Activated T-cell treated with anti-CD3 and anti-CD28 coated beads for 4 hours (primary cell): Measurements from ENCODE around the gene ELF1.
"Not testable (repeated sequence)": the region's sequence is repeated elsewhere in the genome, so short reads cannot be mapped to it uniquely, and the experiment has no call there.

Source experiments
- DNase-seq: peaks from one replicate; pipeline ENCODE4 v3.0.0-alpha.2; 2020

The ELF1 gene

GRCh38 chr13:41019011-41019487 is at the start of gene ELF1:
Gene ELF1 (minus strand): TSS chr13:41019316. CDS start chr13:40982054, 37,262 bp downstream.
- peak; percentile 26 for DNase-seq

DNA sequence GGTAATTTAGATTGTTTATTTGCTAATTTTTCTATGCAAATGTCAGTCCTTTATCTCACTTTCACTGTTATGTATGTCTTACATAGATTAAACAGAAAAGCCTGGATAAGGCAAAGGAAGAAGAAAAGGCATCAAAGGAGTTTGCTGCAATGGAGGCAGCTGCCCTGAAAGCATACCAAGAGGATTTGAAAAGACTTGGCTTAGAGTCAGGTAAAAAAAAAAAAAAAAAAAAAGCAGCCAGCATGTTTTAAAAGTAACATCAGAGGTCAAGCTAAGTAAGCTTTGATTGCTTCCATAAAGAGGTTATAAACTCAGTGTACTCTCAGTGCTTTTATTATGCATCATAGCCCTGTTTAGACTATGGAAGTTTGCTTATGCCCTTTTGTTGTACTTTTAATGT is 46.0 kb upstream of the ELF1 start:
- DNase-seq: no peak

DNA sequence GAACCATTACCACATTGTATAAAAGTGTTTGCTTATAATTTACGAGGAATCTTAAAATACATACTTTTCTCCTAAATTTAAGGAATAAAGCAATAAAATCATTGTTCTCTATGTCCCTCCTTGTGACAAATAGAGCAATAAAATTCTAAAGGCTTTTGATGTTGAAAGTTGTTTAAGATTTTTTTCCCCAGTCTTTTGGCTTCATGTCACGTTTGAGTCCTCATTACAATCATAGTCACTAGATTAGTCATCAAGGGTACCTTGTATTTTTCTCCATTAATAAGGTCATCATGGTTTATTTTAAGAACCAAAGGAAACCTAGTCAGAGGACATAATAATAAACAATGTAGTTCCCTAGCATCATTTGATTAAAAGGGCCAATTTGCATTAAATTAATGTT is 45.4 kb upstream of the ELF1 start:
- no peak for DNase-seq

GRCh38 chr13:41061914-41062837 is 43.1 kb upstream of the ELF1 start:
- DNase-seq: no peak

- peak; percentile 88 for DNase-seq
Measured at GRCh38 chr13:41061075-41061913, 42.2 kb upstream of the ELF1 start, which contains the start of gene WBP4. Gene WBP4 (plus strand): TSS chr13:41061509. CDS start chr13:41061674, 165 bp downstream.

- DNase-seq: peak; percentile 87
Measured at GRCh38 chr13:41060724-41061074, 41.6 kb upstream of the ELF1 start.

GRCh38 chr13:41060082-41060723 is 41.1 kb upstream of the ELF1 start:
- peak; percentile 65 for DNase-seq

GRCh38 chr13:41059456-41060081 is 40.5 kb upstream of the ELF1 start:
- DNase-seq: no peak

GRCh38 chr13:41058295-41059070 is 39.4 kb upstream of the ELF1 start:
- DNase-seq: no peak

- no peak for DNase-seq
Measured at GRCh38 chr13:41056826-41057711, 38.0 kb upstream of the ELF1 start.

- DNase-seq: no peak
Measured at GRCh38 chr13:41056194-41056593, 37.1 kb upstream of the ELF1 start.

- no peak for DNase-seq
Measured at GRCh38 chr13:41054919-41055619, 36.0 kb upstream of the ELF1 start.

DNA sequence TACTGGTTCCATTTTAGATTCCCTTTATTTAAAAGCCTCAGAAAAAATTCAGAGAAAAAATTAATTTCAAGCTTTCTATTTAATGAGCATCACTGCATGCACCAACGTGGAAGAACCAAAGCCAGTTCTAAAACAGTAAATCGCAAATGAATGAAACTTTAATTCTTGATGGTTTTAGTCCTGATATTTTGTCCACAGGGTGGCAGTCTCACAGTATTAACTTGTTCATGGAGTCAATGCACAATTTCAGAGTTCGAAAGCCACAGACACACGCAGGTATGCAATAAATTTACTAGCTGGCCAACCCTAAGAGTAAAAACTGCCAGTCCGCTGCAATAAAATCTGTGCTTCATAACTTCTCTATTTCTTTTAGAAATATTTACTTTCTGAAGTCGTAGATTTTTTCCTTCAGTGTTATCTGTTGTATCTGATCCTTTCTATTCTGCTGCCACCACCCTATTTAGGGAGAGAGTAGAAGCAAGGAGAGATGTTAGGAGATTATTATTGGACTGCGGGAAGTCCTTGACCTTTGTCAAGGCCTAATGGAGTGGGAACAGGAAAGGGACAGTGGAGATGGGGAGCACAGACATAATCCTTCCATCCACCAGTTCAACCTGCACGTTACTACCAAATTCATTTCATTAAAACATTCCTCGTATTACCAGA is 35.2 kb upstream of the ELF1 start:
- peak; percentile 35 for DNase-seq

DNA sequence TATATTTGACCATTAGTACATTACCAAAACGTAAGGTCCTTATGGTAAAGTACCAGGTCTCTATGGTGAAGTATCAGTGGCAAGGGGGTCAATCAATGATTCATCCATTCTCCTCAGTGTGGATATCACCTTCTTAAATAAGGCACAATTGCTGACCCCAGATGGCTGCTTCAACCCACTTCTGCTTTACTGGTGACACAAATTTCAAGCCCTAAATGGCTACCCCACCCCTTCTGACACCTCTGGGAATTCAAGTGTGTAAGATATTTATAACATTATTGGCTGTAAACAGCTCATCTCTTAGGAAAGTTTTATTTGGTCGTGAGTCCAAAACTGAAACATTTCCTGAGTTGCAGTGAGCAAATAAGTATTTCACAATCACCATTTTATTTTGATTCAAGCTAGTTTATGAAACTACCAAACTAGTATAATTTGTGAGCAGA is 34.3 kb upstream of the ELF1 start:
- no peak for DNase-seq

DNA sequence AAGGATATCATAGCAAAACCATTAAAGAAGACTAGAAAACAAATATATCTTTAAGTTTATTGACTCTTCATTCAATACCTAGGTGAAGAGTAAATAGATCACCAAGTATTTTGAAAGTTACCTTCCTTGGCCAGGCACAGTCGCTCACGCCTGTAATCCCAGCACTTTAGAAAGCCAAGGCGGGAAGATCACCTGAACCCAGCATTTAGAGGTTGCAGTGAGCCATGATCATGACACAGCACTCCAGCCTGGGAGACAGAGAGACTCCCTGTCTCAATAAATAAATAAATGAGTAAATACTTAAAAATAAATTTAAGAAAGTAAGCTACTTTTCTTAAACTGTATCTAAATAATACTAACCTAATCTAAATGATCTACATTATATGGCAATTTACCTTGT is 33.3 kb upstream of the ELF1 start:
- no peak for DNase-seq

DNA sequence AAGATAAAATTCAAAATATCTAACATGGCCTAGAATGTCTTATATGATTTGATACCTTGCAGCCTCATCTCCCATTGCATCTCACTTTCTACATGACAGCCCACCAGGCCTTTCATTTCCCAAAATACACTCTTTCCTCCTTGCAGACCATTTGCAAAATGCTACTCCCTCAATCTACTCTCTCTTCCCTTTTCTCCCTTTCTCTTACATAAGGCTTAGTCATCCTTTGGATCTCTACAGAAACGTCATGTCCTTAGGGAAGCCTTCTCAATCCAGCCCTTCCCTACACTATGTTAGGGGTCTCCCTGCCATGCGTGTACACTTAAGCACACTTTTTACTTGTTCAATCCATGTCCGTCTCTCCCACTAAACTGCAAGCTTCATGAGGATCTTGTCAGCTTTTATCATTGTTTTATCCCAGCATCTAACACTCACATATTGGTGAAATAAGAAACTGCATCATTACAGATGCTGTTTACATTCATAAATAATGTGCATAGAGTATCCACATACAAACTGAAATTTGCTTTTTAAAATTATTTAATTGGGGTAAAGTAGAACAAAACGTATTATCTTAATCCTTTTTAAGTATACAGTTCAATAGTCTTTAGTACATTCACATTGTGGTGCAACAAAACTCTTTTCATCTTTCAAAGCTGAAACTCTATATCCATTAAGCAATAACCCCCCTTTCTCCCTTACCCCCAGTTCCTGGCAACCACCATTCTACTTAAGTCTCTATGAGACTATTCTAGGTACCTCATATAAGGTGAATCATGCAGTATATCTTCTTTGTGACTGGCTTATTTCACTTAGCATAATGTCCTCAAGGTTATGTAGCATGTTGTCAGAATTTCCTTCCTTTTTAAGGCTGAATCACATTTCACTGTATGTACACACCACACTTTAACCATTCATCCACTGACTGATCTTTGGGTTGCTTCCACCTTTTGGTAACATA is 30.6 kb upstream of the ELF1 start:
- no peak for DNase-seq

- no peak for DNase-seq
Measured at GRCh38 chr13:41048640-41049039, 29.5 kb upstream of the ELF1 start.

GRCh38 chr13:41042419-41042818 is 23.3 kb upstream of the ELF1 start:
- DNase-seq: not testable (repeated sequence)
